H1 (cell line): ENCODE results near the gene HGFAC. TPM values are rescaled to one million over a fixed set of nuclear protein-coding genes. Genes with fewer than 3 reads are reported as not detected.
A peak's percentile ranks its signal among the peaks of the same experiment; 100 is the strongest.

ENCODE experiments used
- CTCF ChIA-PET: fragments of 300-600 bp; sonication (Branson Sonifier 250); formaldehyde crosslinking; loops from one replicate; lab custom pipeline; 2021; ENCODE audit not compliant: partially characterized antibody; lab: Charles Lee
- POLR2A ChIA-PET: fragments of 300-600 bp; sonication (Branson Sonifier 250); formaldehyde crosslinking; loops from one replicate; lab custom pipeline; 2021; ENCODE audit warnings: inconsistent platforms; ENCODE audit not compliant: partially characterized antibody; lab: Charles Lee
- DNase-seq, 2 experiments: peaks; one replicate each; pipeline versions ENCODE4 v3.0.0 to v3.0.0-alpha.2; 2010 to 2022; ENCODE audit warnings: low spot score in 2 of 2, low read depth in 1 of 2, mixed read lengths in 1 of 2
- FAIRE-seq: peaks from 2 replicates; lab custom pipeline; 2011; peaks lifted over from hg19 to GRCh38; lab: Jason Lieb, UNC
- H2AFZ ChIP-seq: 2 replicates; pipeline ENCODE4 v1.8.1; 2012; ENCODE audit warnings: low read length, inconsistent platforms
- H2AK5ac ChIP-seq: 2 replicates; pipeline ENCODE4 v1.6.1; 2013; ENCODE audit warnings: low read depth, low read length
- H2BK120ac ChIP-seq: replicated peaks from 2 replicates; pipeline ENCODE3; 2013; ENCODE audit warnings: low read depth, low read length, inconsistent platforms
- H2BK12ac ChIP-seq: 2 replicates; pipeline ENCODE4 v1.6.1; 2013; ENCODE audit warnings: low read depth, low read length
- H2BK15ac ChIP-seq: 2 replicates; pipeline ENCODE4 v1.6.1; 2013; ENCODE audit warnings: low read length
- H2BK20ac ChIP-seq: 2 replicates; pipeline ENCODE4 v1.6.1; 2013; ENCODE audit warnings: low read length
- H2BK5ac ChIP-seq: 2 replicates; pipeline ENCODE4 v1.6.1; 2013; ENCODE audit warnings: low read depth, low read length
- H3K14ac ChIP-seq: 2 replicates; pipeline ENCODE4 v1.6.1; 2013; ENCODE audit warnings: inconsistent platforms; ENCODE audit not compliant: insufficient read length
- H3K18ac ChIP-seq: 2 replicates; pipeline ENCODE4 v1.6.1; 2013; ENCODE audit warnings: low read length; ENCODE audit errors: extremely low read depth
- H3K23ac ChIP-seq: 2 replicates; pipeline ENCODE4 v1.6.1; 2013; ENCODE audit warnings: inconsistent platforms; ENCODE audit not compliant: insufficient read length
- H3K23me2 ChIP-seq: 2 replicates; pipeline ENCODE4 v1.6.1; 2013; ENCODE audit warnings: low read depth, low read length
- H3K27ac ChIP-seq: 2 replicates; pipeline ENCODE4 v1.6.1; 2011; ENCODE audit warnings: low read depth, low read length, inconsistent platforms
- H3K27me3 ChIP-seq, 4 experiments: replicated peaks in 1 of 4; 1 replicate in 1 of 4; 2 replicates in 3 of 4; pipeline versions ENCODE4 v1.6.1 to v1.8.1; 2011 to 2013; ENCODE audit warnings: low read length in 3 of 4, mild to moderate bottlenecking in 3 of 4, inconsistent platforms in 2 of 4, mixed read lengths in 2 of 4, moderate library complexity in 1 of 4; ENCODE audit not compliant: control insufficient read depth in 3 of 4, insufficient read depth in 3 of 4; ENCODE audit errors: extremely low read depth in 1 of 4
- H3K36me3 ChIP-seq, 4 experiments: 2 replicates each; pipeline versions ENCODE4 v1.6.1 to v1.8.1; 2011 to 2013; ENCODE audit warnings: mild to moderate bottlenecking in 4 of 4, low read length in 3 of 4, moderate library complexity in 2 of 4, control low read depth in 1 of 4, inconsistent platforms in 1 of 4; ENCODE audit not compliant: insufficient read depth in 4 of 4, control insufficient read depth in 2 of 4
- H3K4ac ChIP-seq: replicated peaks from 2 replicates; pipeline ENCODE3; 2013; ENCODE audit warnings: low read length, low read depth, mixed read lengths, inconsistent platforms; ENCODE audit not compliant: insufficient read length
- H3K4me1 ChIP-seq, 4 experiments: replicated peaks in 1 of 4; 1 replicate in 1 of 4; 2 replicates in 3 of 4; pipeline versions ENCODE4 v1.6.1 to v1.8.1; 2011 to 2013; ENCODE audit warnings: low read length in 3 of 4, inconsistent platforms in 2 of 4, mixed read lengths in 1 of 4; ENCODE audit not compliant: insufficient read depth in 4 of 4, control insufficient read depth in 3 of 4
- H3K4me2 ChIP-seq, 2 experiments: 2 replicates each; pipeline versions ENCODE4 v1.6.1 to v1.8.1; 2011 to 2013; ENCODE audit warnings: low read depth in 2 of 2, low read length in 2 of 2, control low read depth in 1 of 2, inconsistent platforms in 1 of 2, mild to moderate bottlenecking in 1 of 2; ENCODE audit not compliant: insufficient read depth in 1 of 2
- H3K4me3 ChIP-seq, 4 experiments: fragments of 200-600, 300-600 bp in 1 of 4; sonication (generic), shearing (Covaris generic), sonication (Bioruptor Twin) in 1 of 4; 2 replicates each; pipeline versions ENCODE4 v1.5.1 to v1.8.1; 2011 to 2016; ENCODE audit warnings: low read length in 4 of 4, low read depth in 3 of 4, control low read depth in 2 of 4, inconsistent platforms in 2 of 4, mild to moderate bottlenecking in 2 of 4, mixed read lengths in 1 of 4, moderate library complexity in 1 of 4; ENCODE audit not compliant: insufficient read depth in 2 of 4; ENCODE audit errors: extremely low read depth in 1 of 4
- H3K56ac ChIP-seq: replicated peaks from 2 replicates; pipeline ENCODE3; 2013; ENCODE audit warnings: low read depth, mild to moderate bottlenecking, mixed read lengths, low read length, inconsistent platforms; ENCODE audit not compliant: insufficient read length
- H3K79me1 ChIP-seq: 2 replicates; pipeline ENCODE4 v1.6.1; 2013; ENCODE audit warnings: low read depth, low read length, control low read depth
- H3K79me2 ChIP-seq, 2 experiments: 2 replicates each; pipeline versions ENCODE4 v1.6.1 to v1.8.1; 2012 to 2013; ENCODE audit warnings: low read length in 2 of 2, mild to moderate bottlenecking in 2 of 2, inconsistent platforms in 1 of 2; ENCODE audit not compliant: insufficient read depth in 2 of 2, control insufficient read depth in 1 of 2
- H3K9ac ChIP-seq, 4 experiments: replicated peaks in 1 of 4; 1 replicate in 1 of 4; 2 replicates in 3 of 4; pipeline versions ENCODE4 v1.6.1 to v1.8.1; 2011 to 2013; ENCODE audit warnings: low read depth in 3 of 4, low read length in 3 of 4, control low read depth in 2 of 4, mild to moderate bottlenecking in 2 of 4, moderate library complexity in 2 of 4, inconsistent platforms in 1 of 4; ENCODE audit errors: extremely low read depth in 1 of 4
- H3K9me3 ChIP-seq, 2 experiments: 2 replicates each; pipeline versions ENCODE4 v1.6.1 to v1.8.1; 2012 to 2013; ENCODE audit warnings: mild to moderate bottlenecking in 2 of 2, moderate library complexity in 2 of 2, control low read depth in 1 of 2, inconsistent platforms in 1 of 2, low read depth in 1 of 2, low read length in 1 of 2, mixed read lengths in 1 of 2; ENCODE audit not compliant: insufficient read depth in 2 of 2
- H4K20me1 ChIP-seq, 2 experiments: replicated peaks in 1 of 2; 2 replicates each; pipeline versions ENCODE3 to v1.8.1; 2011 to 2013; ENCODE audit warnings: inconsistent platforms in 2 of 2, low read length in 2 of 2, mild to moderate bottlenecking in 1 of 2; ENCODE audit not compliant: insufficient read depth in 2 of 2, control insufficient read depth in 1 of 2
- H4K5ac ChIP-seq: 2 replicates; pipeline ENCODE4 v1.6.1; 2013; ENCODE audit warnings: low read length, low read depth, mixed read lengths, inconsistent platforms; ENCODE audit not compliant: insufficient read length
- H4K8ac ChIP-seq: 2 replicates; pipeline ENCODE4 v1.8.0; 2013; ENCODE audit warnings: mild to moderate bottlenecking, moderate library complexity, low read length, inconsistent platforms; ENCODE audit not compliant: insufficient read depth; ENCODE audit errors: extremely low read depth
- H4K91ac ChIP-seq: replicated peaks from 2 replicates; pipeline ENCODE3; 2013; ENCODE audit warnings: low read length, mixed read lengths, inconsistent platforms; ENCODE audit not compliant: insufficient read length
- CBX8 ChIP-seq: fragments of 300-800, 300-1000 bp; sonication (generic); IDR thresholded peaks from 2 replicates; pipeline ENCODE4 v1.7.1; 2016; ENCODE audit warnings: low read depth, low read length, borderline replicate concordance
- EP300 ChIP-seq, 2 experiments: IDR thresholded peaks; 1 replicate in 1 of 2; 2 replicates in 1 of 2; pipeline ENCODE4 v1.6.1; 2011 to 2012; ENCODE audit warnings: low read depth in 2 of 2, low read length in 2 of 2, mild to moderate bottlenecking in 2 of 2, borderline replicate concordance in 1 of 2, inconsistent platforms in 1 of 2, moderate library complexity in 1 of 2
- EZH2 ChIP-seq: fragments of 200-600 bp; sonication (generic); IDR thresholded peaks from 2 replicates; pipeline ENCODE4 v1.7.1; 2012; ENCODE audit warnings: low read depth, mild to moderate bottlenecking, moderate library complexity, low read length, inconsistent platforms; ENCODE audit not compliant: severe bottlenecking
- KDM5A ChIP-seq: fragments of 200-600 bp; IDR thresholded peaks from 2 replicates; pipeline ENCODE4 v1.7.1; 2012; ENCODE audit warnings: mild to moderate bottlenecking, low read length, inconsistent platforms, mixed read lengths
- NRF1 ChIP-seq: IDR thresholded peaks from 2 replicates; pipeline ENCODE4 v1.6.1; 2011; ENCODE audit warnings: mild to moderate bottlenecking, low read depth, low read length, improper control_type of control experiment
- SAP30 ChIP-seq: fragments of 300-600 bp; sonication (generic); IDR thresholded peaks from 2 replicates; pipeline ENCODE4 v1.7.1; 2012; ENCODE audit warnings: low read length, moderate library complexity, mild to moderate bottlenecking, inconsistent platforms; ENCODE audit not compliant: insufficient read depth, insufficient replicate concordance
- SP2 ChIP-seq: IDR thresholded peaks from 2 replicates; pipeline ENCODE4 v1.6.1; 2012; ENCODE audit warnings: mild to moderate bottlenecking, low read length, inconsistent platforms
- WGBS, 2 experiments: shearing (Covaris generic) in 1 of 2; methylation state at CpG; one replicate each; pipeline versions ENCODE4 v1.1.6 to v1.1.7; 2013 to 2015; ENCODE audit warnings: low lambda C conversion rate in 2 of 2, mixed read lengths in 2 of 2, inconsistent platforms in 1 of 2, low coverage in 1 of 2, missing lambda C conversion rate in 1 of 2; ENCODE audit not compliant: insufficient replicate concordance in 2 of 2, insufficient coverage in 1 of 2, insufficient read length in 1 of 2; ENCODE audit errors: extremely low coverage in 1 of 2, missing lambda C conversion rate in 1 of 2; 5-methylcytosine and 5-hydroxymethylcytosine counted together
- polyA plus RNA-seq, 7 experiments: library from polyadenylated mRNA; depleted of rRNA in 3 of 7; stranded (reverse) in 5 of 7; unstranded in 2 of 7; fragments of >200 nt in 5 of 7; fragments of 200-250 nt in 2 of 7; gene quantifications; 1 replicate in 5 of 7; 2 replicates in 1 of 7; 4 replicates in 1 of 7; pipeline versions ENCODE4 v1.2.1 to v1.2.3, GENCODE V29; 2011 to 2013; ENCODE audit warnings: missing spikeins in 2 of 7, mixed read lengths in 2 of 7
- total RNA-seq: library from RNA; stranded (reverse); fragmentation: NEBNext Ultra II Directional; extraction: Animal tissue kit (Norgen Biotek cat#: 25700); gene quantifications from 2 replicates; pipeline ENCODE4 v1.2.1, GENCODE V29; 2021
- TF ChIP-seq, protein P1 (sequence below): IDR thresholded peaks from 2 replicates; pipeline ENCODE4 v1.6.1; 2011; ENCODE audit warnings: low read length, improper control_type of control experiment

The HGFAC gene
- total and polyA plus RNA-seq, 2 of the 8 experiments (the other 6 are each of a cell fraction or from before 2014, with no cell fraction given): 0.14 to 0.15 TPM

DNA sequence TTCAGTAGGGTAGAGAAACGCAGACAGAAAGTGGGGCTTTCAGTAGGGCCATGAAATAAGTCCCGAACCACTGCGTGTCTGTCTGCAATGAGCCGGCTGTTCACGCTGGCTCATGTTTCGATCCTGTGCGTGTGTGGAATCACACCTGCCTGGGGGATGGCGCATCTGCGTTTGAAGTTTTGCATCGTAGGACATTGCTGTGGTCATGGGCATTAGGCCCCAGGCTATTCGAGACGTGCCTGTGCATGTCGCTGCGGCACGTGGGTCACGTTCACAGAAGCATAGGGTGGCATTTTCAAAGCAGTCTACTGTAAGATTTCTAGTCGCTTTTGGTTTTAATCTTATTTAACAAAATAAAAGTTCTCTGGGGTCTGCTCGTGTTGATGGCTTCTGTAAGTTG, 25.5 kb upstream of the HGFAC start:
- Histone ChIP-seq H3K79me1 (peaks cover 4% of the 10 kb centered on the region; the same call in 1 of the 2 replicates), H2BK15ac (no peak overlapping the region), H3K79me2 (no peaks in the 10 kb centered on the region), H3K27me3 (no peaks in the 10 kb centered on the region), H3K4me1 (no peaks in the 10 kb centered on the region; a peak in 3 of 7 replicates), H2AFZ (no peak overlapping the region), H3K27ac (no peak overlapping the region; the same call in 1 of the 2 replicates), H3K23ac (no peak overlapping the region), H4K20me1 (peaks cover 4 to 10% of the 10 kb centered on the region in 2 experiments), H3K36me3 (peaks cover 0 to 4% (median 0%) of the 10 kb centered on the region in 4 experiments; a peak in 2 of 8 replicates), H4K91ac (peak overlapping the region; percentile 59)
- POLR2A ChIA-PET: no interaction called here
- DNase-seq (no peak), FAIRE-seq (no peak)
- TF ChIP-seq KDM5A (no peak), EZH2 (no peak), SP2 (no peak), NRF1 (no peak), SAP30 (no peak), CBX8 (no peak), EP300 (IDR thresholded peaks at IDR 0.05; ENCODE audit: borderline replicate concordance in 1 of 2, low read depth in 2 of 2, low read length in 2 of 2) (no peak)
- TF ChIP-seq, protein P1, sequence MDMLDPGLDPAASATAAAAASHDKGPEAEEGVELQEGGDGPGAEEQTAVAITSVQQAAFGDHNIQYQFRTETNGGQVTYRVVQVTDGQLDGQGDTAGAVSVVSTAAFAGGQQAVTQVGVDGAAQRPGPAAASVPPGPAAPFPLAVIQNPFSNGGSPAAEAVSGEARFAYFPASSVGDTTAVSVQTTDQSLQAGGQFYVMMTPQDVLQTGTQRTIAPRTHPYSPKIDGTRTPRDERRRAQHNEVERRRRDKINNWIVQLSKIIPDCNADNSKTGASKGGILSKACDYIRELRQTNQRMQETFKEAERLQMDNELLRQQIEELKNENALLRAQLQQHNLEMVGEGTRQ: no peak
- TF ChIP-seq, all 59 proteins: peak for 0
- no peak overlapping the region for H2BK12ac ChIP-seq
- no peak overlapping the region for H3K4me2 ChIP-seq
- no peak overlapping the region for H2BK20ac ChIP-seq
- H4K5ac ChIP-seq: no peak overlapping the region
- H4K8ac ChIP-seq: no peak overlapping the region
- no peak overlapping the region for H3K56ac ChIP-seq
- H3K4me3 ChIP-seq: no peak overlapping the region
- no peak overlapping the region for H3K18ac ChIP-seq
- no peak overlapping the region for H2AK5ac ChIP-seq
- 0 out of 2 replicates have a peak overlapping the region, but pooled peaks have one; percentile 41 for H2BK5ac ChIP-seq
- 88% methylated on average over 18 of the region's 18 CpGs; no CpG with 5 or more reads in 1 of the 2 experiments for WGBS, 2 experiments
- no peak overlapping the region for H3K14ac ChIP-seq
- H3K23me2 ChIP-seq: no peaks in the 10 kb centered on the region; the same call in 1 of the 2 replicates
- no peak overlapping the region for H2BK120ac ChIP-seq
- CTCF ChIA-PET: interaction anchor here (1.5 to 6.6 kb wide), 5 partner anchors 13 to 70 kb away, joined by 4 to 32 read pairs (median 22); no protein-coding TSS in a partner anchor
- peak overlapping the region; percentile 20 for H3K4ac ChIP-seq
- H3K9me3 ChIP-seq: no peaks in the 10 kb centered on the region
- no peak overlapping the region for H3K9ac ChIP-seq
